H9 (cell line): ENCODE results near the gene GRID1. TPM values are rescaled to one million over a fixed set of nuclear protein-coding genes. Genes with fewer than 3 reads are reported as not detected.

ENCODE experiments used
- DNase-seq: peaks from one replicate; pipeline ENCODE4 v3.0.0-alpha.2; 2017
- H2AFZ ChIP-seq: one replicate; pipeline ENCODE4 v1.6.1; 2013; ENCODE audit warnings: mild to moderate bottlenecking, low read length, control low read depth, moderate library complexity
- H2AK5ac ChIP-seq: 2 replicates; pipeline ENCODE4 v1.6.1; 2013; ENCODE audit warnings: low read length, control low read depth, mixed read lengths; ENCODE audit not compliant: insufficient read length
- H2BK120ac ChIP-seq: one replicate; pipeline ENCODE4 v1.6.1; 2013; ENCODE audit warnings: low read depth, mild to moderate bottlenecking, low read length, control low read depth, inconsistent platforms; ENCODE audit not compliant: poor library complexity, severe bottlenecking
- H2BK12ac ChIP-seq: 2 replicates; pipeline ENCODE4 v1.6.1; 2013; ENCODE audit warnings: low read length, control low read depth, mixed read lengths, low read depth; ENCODE audit not compliant: insufficient read length
- H2BK15ac ChIP-seq: 2 replicates; pipeline ENCODE4 v1.6.1; 2013; ENCODE audit warnings: low read depth, low read length, control low read depth
- H2BK20ac ChIP-seq: one replicate; pipeline ENCODE4 v1.6.1; 2013; ENCODE audit warnings: low read depth, mild to moderate bottlenecking, low read length, control low read depth, inconsistent platforms; ENCODE audit not compliant: poor library complexity, severe bottlenecking
- H2BK5ac ChIP-seq: 2 replicates; pipeline ENCODE4 v1.6.1; 2013; ENCODE audit warnings: low read length, control low read depth, mixed read lengths; ENCODE audit not compliant: insufficient read length
- H3K14ac ChIP-seq: 2 replicates; pipeline ENCODE4 v1.6.1; 2013; ENCODE audit warnings: low read length, control low read depth; ENCODE audit not compliant: insufficient read depth
- H3K18ac ChIP-seq: 2 replicates; pipeline ENCODE4 v1.6.1; 2013; ENCODE audit warnings: low read depth, mild to moderate bottlenecking, mixed read lengths, low read length, control low read depth; ENCODE audit not compliant: insufficient read length
- H3K23ac ChIP-seq: 2 replicates; pipeline ENCODE4 v1.6.1; 2013; ENCODE audit warnings: low read length, control low read depth, mixed read lengths, low read depth; ENCODE audit not compliant: insufficient read length
- H3K23me2 ChIP-seq: 2 replicates; pipeline ENCODE4 v1.6.1; 2013; ENCODE audit warnings: low read depth, mild to moderate bottlenecking, mixed read lengths, low read length, control low read depth; ENCODE audit not compliant: insufficient read length, poor library complexity, severe bottlenecking
- H3K27ac ChIP-seq: 2 replicates; pipeline ENCODE4 v1.5.1; 2013; ENCODE audit warnings: low read length, control low read depth, mixed read lengths, low read depth; ENCODE audit not compliant: insufficient read length
- H3K27me3 ChIP-seq: 2 replicates; pipeline ENCODE4 v1.6.1; 2013; ENCODE audit warnings: low read length, control low read depth, inconsistent platforms; ENCODE audit not compliant: insufficient read depth
- H3K4ac ChIP-seq: 2 replicates; pipeline ENCODE4 v1.6.1; 2013; ENCODE audit warnings: low read depth, mild to moderate bottlenecking, control low read depth, inconsistent platforms, low read length, moderate library complexity
- H3K4me1 ChIP-seq: 2 replicates; pipeline ENCODE4 v1.6.1; 2013; ENCODE audit warnings: low read length, control low read depth, inconsistent platforms; ENCODE audit not compliant: insufficient read depth
- H3K4me2 ChIP-seq: 2 replicates; pipeline ENCODE4 v1.6.1; 2013; ENCODE audit warnings: low read length, control low read depth, mixed read lengths; ENCODE audit not compliant: insufficient read length, insufficient read depth
- H3K56ac ChIP-seq: 2 replicates; pipeline ENCODE4 v1.6.1; 2013; ENCODE audit warnings: low read depth, mild to moderate bottlenecking, mixed read lengths, low read length, control low read depth; ENCODE audit not compliant: insufficient read length
- H3K79me1 ChIP-seq: 2 replicates; pipeline ENCODE4 v1.6.1; 2013; ENCODE audit warnings: low read depth, mild to moderate bottlenecking, moderate library complexity, low read length, control low read depth, inconsistent platforms; ENCODE audit not compliant: insufficient read depth, poor library complexity, severe bottlenecking
- H3K79me2 ChIP-seq: 2 replicates; pipeline ENCODE4 v1.6.1; 2013; ENCODE audit warnings: low read length, control low read depth, inconsistent platforms; ENCODE audit not compliant: insufficient read depth
- H3K9ac ChIP-seq: 2 replicates; pipeline ENCODE4 v1.6.1; 2013; ENCODE audit warnings: low read length, control low read depth, mixed read lengths; ENCODE audit not compliant: insufficient read length; ENCODE audit errors: extremely low read depth
- H3K9me3 ChIP-seq: one replicate; pipeline ENCODE4 v1.6.1; 2013; ENCODE audit warnings: low read depth, low read length, inconsistent platforms; ENCODE audit not compliant: control insufficient read depth
- H3T11ph ChIP-seq: one replicate; pipeline ENCODE4 v1.6.1; 2013; ENCODE audit warnings: mild to moderate bottlenecking, low read length, control low read depth, inconsistent platforms
- H4K20me1 ChIP-seq: one replicate; pipeline ENCODE4 v1.6.1; 2013; ENCODE audit not compliant: control insufficient read depth, insufficient read length, insufficient read depth
- H4K5ac ChIP-seq: 2 replicates; pipeline ENCODE4 v1.6.1; 2013; ENCODE audit warnings: low read depth, mild to moderate bottlenecking, mixed read lengths, low read length, control low read depth; ENCODE audit not compliant: insufficient read length
- H4K8ac ChIP-seq: replicated peaks from 2 replicates; pipeline ENCODE4 v1.6.1; 2013; ENCODE audit warnings: low read length, control low read depth, mixed read lengths, low read depth; ENCODE audit not compliant: insufficient read length
- H4K91ac ChIP-seq: 2 replicates; pipeline ENCODE4 v1.6.1; 2013; ENCODE audit warnings: low read depth, mild to moderate bottlenecking, moderate library complexity, mixed read lengths, low read length, control low read depth; ENCODE audit not compliant: insufficient read length
- H3K27ac Mint-ChIP-seq, 3 experiments: 2 replicates in 2 of 3; 3 replicates in 1 of 3; pipeline ENCODE4 v1.8.0; 2020 to 2021; ENCODE audit warnings: mixed read lengths in 3 of 3, mild to moderate bottlenecking in 1 of 3, moderate library complexity in 1 of 3
- H3K27me3 Mint-ChIP-seq: 2 replicates; pipeline ENCODE4 v1.8.0; 2021; ENCODE audit warnings: low read depth, mild to moderate bottlenecking, moderate library complexity, mixed read lengths
- H3K36me3 Mint-ChIP-seq, 3 experiments: 2 replicates in 2 of 3; 3 replicates in 1 of 3; pipeline ENCODE4 v1.8.0; 2020 to 2021; ENCODE audit warnings: low read depth in 3 of 3, mixed read lengths in 3 of 3; ENCODE audit not compliant: insufficient read depth in 1 of 3
- H3K4me1 Mint-ChIP-seq, 2 experiments: 2 replicates each; pipeline ENCODE4 v1.8.0; 2020; ENCODE audit warnings: mixed read lengths in 2 of 2
- H3K4me3 Mint-ChIP-seq, 2 experiments: 2 replicates in 1 of 2; 3 replicates in 1 of 2; pipeline ENCODE4 v1.8.0; 2020 to 2021; ENCODE audit warnings: mild to moderate bottlenecking in 2 of 2, mixed read lengths in 2 of 2, moderate library complexity in 1 of 2
- H3K9me3 Mint-ChIP-seq, 2 experiments: 2 replicates in 1 of 2; 3 replicates in 1 of 2; pipeline ENCODE4 v1.8.0; 2020; ENCODE audit warnings: mild to moderate bottlenecking in 2 of 2, mixed read lengths in 2 of 2, moderate library complexity in 1 of 2
- CTCF ChIP-seq: fragments of 200-600 bp; sonication (generic); conservative IDR thresholded peaks from 3 replicates; pipeline ENCODE4 v1.8.0; 2021; ENCODE audit warnings: antibody characterized with exemption, mild to moderate bottlenecking
- WGBS: extraction: QIAGEN DNeasy Blood & Tissue Kit; methylation state at CpG from one replicate; pipeline ENCODE4 v1.1.7; 2013; ENCODE audit warnings: missing lambda C conversion rate, low lambda C conversion rate, mixed read lengths; ENCODE audit not compliant: insufficient read length; ENCODE audit errors: extremely low coverage; 5-methylcytosine and 5-hydroxymethylcytosine counted together
- total RNA-seq: library from RNA; stranded (reverse); gene quantifications from 2 replicates; pipeline ENCODE4 v1.2.1, GENCODE V29; 2021

GRID1 gene
- total RNA-seq, 1 experiment from 2014 or later, result 0.35 TPM

GRCh38 chr10:86360657-86361056, 5.9 kb downstream of the GRID1 start:
- no peak overlapping the region for H2BK120ac ChIP-seq
- no peak overlapping the region for H3K27ac Mint-ChIP-seq
- peaks cover 13% of the 10 kb centered on the region for H3K23me2 ChIP-seq

More at GRCh38 chr10:86360657-86361056, 5.9 kb downstream of the GRID1 start:
- H3K36me3 Mint-ChIP-seq, result no peaks in the 10 kb centered on the region
- Histone ChIP-seq H3K27me3 (peaks cover 36% of the 10 kb centered on the region), H3K56ac (no peak overlapping the region), H3K79me1 (no peaks in the 10 kb centered on the region), H3K27ac (no peak overlapping the region), H3K4me1 (no peaks in the 10 kb centered on the region), H3K9ac (no peak overlapping the region), H4K8ac (no peak overlapping the region), H3K9me3 (no peaks in the 10 kb centered on the region), H2BK20ac (no peak overlapping the region), H2AK5ac (no peak overlapping the region), H4K20me1 (peaks cover 5% of the 10 kb centered on the region), H3K79me2 (no peaks in the 10 kb centered on the region), H2BK15ac (no peak overlapping the region), H3K18ac (no peak overlapping the region), H2BK12ac (no peak overlapping the region), H2BK5ac (no peak overlapping the region), H3K4me2 (no peak overlapping the region), H3K23ac (no peak overlapping the region), H3T11ph (no peak overlapping the region), H3K4ac (no peak overlapping the region), H4K5ac (no peak overlapping the region), H4K91ac (no peak overlapping the region), H3K14ac (no peak overlapping the region), H2AFZ (no peak overlapping the region)
- no peak for DNase-seq
- peaks cover 14 to 23% of the 10 kb centered on the region in 2 experiments for H3K4me1 Mint-ChIP-seq
- no CpG with 5 or more reads among the region's 5 CpGs for WGBS
- TF ChIP-seq CTCF, result no peak
- peaks cover 0 to 2% of the 10 kb centered on the region in 2 experiments; a peak in 1 of 5 replicates for H3K9me3 Mint-ChIP-seq
- H3K4me3 Mint-ChIP-seq, result no peak overlapping the region
- H3K27me3 Mint-ChIP-seq, result peaks cover 84% of the 10 kb centered on the region
